Renal cortical epithelial cell (primary cell): ENCODE results near the gene ST3GAL3. TPM values are rescaled to one million over a fixed set of nuclear protein-coding genes. Genes with fewer than 3 reads are reported as not detected.
"Not testable (repeated sequence)": the region's sequence is repeated elsewhere in the genome, so short reads cannot be mapped to it uniquely, and the experiment has no call there.

Experiments
- DNase-seq: peaks from one replicate; pipeline ENCODE4 v3.0.0-alpha.2; 2011; ENCODE audit warnings: low read depth
- total RNA-seq: library from RNA; depleted of rRNA; stranded (reverse); fragments of >200 nt; gene quantifications from 2 replicates; pipeline ENCODE4 v1.2.3, GENCODE V29; 2014

Gene ST3GAL3
- total RNA-seq, 1 donor from 2014 or later, result 16.5 TPM

DNA sequence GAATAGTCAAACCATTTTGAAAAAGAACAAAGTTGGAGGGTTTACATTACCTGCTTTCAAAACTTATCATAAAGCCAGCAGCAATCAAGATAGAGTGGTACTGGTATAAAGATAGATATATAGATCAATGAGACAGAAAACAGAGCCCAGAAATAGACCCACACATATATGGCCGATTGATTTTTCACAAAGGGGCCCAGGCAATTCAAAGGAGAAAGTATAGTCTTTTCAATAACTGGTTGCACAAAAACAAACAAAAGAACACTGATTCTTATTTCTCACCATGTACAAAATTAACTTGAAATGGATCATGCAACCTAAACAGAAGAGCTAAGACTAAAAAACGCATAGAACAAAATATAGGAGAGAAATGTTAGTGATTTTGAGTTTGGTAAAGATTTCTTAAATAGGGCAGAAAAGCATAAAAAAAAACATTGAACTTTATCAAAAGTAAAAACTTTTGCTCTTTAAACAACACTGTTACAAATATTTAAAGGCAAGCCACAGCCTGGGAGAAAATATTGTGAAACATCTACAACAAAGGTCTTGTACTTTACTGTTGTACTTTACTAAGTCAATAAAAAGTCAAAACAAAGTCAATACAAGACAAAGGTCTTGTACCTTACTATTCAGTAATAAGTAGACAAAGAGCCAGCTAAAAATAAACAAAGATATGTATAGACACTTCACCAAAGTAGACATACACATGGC lies 50.2 kb downstream of the ST3GAL3 start:
- peak; percentile 42 for DNase-seq

DNA sequence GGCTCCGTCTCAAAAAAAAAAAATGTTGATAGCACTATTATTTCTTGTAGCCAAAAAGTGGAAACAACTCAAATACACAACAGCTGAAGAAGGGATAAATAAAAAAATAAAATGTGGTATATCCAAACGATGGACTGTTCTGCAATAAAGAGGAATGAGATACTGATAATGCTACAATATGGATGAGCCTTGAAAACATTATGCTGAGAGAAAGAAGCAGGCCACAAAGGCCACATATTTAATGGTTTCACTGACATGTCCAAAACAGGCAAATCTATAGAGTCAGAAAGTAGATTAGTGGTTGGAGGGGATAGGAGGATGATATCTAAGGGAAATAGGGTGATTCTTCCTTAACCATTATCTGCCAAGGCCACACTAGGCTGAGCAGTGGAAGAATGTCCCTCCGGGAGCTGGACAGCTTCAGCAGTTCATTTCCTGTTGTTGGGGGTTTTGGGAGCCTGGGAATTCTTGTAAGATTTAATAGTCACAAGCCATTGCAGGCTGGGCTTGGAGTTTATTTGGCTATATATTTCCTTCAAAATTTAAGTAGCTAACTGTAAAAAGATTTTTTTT lies 53.5 kb downstream of the ST3GAL3 start:
- peak; percentile 7 for DNase-seq

DNA sequence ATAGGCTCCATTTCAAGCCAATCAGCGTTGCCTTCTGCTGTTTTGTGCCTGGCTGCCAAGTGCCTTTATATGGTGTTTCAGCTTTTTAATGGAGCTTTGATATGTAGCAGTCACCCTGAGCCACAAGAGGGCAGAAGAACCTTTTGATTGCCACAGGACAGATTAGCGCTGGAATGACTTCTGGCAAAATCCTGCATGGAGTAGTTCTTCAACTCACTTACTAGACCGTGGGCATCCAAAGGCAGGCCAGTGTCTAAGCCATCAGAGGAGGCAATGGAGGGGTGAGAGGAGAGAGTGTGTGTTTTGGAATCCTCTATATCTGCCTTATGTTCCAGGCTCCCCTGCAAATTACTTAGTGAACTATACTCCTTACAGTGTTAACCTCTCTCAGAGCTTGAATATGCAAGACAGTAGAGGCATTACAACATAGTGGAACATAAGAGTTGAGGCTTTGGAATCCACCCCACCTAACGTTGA lies 56.2 kb downstream of the ST3GAL3 start:
- DNase-seq, result peak; percentile 81

DNA sequence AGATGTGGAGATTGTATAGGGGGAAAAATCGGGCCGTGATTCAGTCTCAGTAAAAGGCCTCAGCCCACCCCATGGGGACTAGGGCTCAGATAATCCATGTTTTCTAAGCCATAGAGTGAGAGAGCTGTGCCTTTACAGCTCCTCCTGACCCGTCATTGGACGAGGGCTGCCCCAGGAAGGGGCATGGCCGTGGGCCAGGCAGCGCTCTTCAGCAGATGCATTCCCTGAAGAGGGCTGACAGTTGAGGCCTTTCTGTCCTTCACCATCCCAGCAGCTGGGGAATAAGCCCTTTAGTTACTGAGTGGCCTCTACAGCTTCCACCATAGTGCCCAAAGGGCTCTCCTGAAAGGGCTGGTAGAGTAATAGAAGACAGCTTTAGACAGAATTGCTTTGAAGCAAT lies 57.2 kb downstream of the ST3GAL3 start:
- no peak for DNase-seq

DNA sequence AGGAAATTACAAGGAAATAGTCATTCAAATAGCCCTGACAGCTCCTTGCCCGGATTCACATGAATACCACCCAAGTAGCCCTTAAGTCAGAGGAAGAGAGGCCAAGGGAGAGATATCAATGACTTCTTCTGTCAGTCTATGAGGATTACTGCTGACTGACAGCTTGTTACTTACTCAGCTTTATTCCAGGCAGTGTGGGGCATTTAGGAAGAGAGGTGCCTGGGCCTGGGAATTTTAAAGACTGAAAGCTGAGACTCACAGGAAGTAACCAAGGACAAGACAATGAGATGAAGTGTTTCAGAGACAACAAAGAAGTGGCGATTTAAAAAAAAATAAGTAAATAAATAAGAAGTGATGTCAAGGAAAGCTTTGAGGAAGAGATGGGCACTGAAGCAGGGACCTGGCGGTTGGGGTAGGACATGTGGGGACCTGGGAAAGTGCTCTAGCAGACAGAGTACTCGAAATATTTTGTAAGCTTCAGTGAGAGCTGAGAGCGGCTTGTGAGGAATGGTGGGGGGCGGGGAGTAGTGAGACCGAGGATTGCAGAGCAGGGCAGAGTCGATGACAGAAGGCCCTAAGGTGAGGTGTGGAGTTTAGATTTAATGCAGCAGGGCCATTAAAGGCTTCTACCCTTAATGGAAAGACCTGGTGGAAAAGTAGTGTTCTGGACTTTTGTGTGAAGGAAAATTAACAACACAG lies 58.9 kb downstream of the ST3GAL3 start:
- DNase-seq, result no peak

DNA sequence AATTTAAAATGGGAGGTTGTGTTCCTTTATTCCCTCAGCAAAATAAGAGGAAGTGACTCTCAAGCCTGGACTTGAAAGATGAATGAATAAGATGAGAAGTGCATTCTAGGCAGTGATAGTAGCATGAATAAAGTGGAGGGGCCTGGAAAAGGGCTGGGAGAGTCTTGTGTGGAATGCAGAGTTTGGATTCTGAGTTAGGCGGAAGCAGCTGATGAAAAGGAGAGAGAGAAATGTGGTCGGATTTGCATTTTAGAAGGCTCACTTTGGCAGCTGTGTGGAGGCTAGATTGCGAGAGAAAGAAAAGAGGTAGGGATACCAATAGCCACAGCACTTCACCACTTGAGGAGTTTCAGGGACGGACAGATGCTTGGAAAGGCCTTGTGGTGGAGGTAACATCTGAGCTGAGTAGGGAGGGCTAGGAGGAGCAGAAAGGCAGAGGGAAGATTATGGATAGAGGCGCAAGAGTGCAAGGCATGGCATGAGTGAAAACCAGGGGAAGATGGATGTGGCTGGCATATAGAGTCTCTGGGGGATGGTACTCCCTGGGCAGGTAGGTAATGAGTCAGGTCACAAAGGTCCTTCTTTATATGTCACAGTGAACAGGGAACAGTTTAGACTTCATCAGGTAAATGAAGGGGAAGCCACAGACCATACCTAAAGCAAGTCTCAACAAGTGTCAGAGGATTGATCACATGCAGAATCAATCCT lies 59.6 kb downstream of the ST3GAL3 start:
- no peak for DNase-seq

DNA sequence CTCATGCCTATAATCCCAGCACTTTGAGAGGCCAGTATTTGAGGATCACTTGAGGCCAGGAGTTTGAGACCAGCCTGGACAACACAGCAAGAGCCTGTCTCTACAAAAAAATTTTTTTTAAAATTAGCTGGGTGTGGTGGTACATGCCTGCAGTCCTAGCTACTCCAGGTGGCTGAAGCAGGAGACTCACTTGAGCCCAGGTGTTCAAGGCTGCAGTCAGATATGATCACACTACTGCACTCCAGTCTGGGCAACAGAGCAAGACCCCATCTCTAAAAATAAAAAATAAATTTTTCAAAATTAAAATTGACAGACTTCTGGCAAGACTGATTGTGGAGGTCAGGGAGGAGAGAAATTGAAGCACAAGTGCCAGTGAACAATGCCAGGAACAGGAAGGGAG lies 60.8 kb downstream of the ST3GAL3 start:
- DNase-seq, result no peak

DNA sequence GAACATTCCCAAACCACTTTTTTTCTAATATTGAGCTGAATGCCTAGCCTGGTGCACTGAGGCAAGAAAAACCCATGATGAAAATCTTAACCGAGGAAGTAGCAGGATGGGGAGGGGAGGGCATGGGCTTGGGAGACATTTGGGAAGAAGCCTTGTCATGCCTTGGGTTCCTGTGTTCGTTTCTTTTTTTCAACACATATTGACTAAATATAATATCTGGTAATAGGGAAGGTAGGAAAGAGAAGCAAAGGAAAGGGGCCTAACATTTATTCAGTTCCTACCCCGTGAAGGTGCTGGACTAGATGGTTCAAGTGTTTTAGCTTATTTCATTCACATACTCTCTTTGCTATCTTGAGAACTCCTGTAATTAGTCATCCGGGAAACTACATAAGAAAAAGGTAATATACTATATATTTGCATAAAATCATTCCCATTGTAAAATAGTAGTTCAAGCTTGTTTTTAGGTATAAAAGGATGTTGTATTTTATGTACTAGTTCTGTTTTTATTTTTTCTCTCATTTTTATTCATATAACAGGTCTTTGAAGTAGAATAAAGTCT lies 62.1 kb downstream of the ST3GAL3 start:
- DNase-seq, result no peak

DNA sequence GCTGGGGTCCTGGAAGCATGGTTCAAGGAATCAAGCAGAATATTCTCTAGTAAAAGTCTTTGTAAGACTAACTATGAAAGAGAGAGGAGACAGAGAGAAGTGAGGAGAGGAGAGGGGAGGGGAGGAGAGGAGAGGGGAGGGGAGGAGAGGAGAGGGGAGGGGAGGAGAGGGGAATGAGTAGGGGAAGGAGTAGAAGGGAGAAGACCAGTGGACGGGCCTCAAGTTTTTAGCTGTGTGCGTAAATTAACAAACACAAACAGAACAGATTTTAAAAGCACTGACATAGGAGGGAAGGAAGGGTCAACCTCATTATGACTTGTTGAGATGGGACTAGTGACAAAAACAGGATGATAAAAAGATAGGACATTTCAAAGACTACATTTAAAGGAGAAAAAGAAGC lies 62.8 kb downstream of the ST3GAL3 start:
- DNase-seq, result no peak

DNA sequence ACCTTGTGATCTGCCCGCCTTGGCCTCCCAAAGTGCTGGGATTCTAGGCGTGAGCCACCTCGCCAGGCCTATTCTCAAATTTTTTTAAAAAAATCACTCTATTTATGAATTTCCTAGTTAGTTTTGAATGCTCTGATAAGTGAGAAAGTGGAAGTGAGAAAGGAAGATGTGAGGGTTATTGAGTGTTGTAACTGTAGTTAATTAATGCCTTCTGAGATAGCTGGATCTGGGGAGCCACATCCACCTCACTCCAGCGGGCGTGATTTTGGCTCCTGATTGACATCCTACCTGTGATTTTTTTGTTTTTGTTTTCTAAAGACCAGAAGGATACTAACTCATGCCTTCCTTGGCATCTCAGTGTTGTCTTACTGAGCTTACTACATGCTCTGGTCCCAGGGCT lies 65.6 kb downstream of the ST3GAL3 start:
- DNase-seq, result no peak

DNA sequence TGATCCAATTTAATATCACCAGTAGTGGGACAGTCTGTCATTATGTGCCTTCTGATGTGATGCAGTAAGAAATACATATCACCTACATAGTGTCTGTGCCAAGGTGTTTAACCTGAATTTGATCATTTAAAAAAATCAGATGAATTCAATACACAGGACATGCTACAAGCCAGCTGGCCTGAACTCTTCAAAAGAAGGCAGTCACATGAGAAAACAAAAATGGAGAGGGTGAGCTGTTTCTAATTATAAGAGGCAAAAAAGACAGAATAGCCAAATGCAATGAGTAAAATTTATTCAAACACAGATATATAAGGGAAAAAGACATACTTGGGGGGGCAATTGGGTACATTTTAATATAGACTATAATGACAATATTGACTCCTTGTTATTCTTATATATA lies 66.5 kb downstream of the ST3GAL3 start:
- no peak for DNase-seq

DNA sequence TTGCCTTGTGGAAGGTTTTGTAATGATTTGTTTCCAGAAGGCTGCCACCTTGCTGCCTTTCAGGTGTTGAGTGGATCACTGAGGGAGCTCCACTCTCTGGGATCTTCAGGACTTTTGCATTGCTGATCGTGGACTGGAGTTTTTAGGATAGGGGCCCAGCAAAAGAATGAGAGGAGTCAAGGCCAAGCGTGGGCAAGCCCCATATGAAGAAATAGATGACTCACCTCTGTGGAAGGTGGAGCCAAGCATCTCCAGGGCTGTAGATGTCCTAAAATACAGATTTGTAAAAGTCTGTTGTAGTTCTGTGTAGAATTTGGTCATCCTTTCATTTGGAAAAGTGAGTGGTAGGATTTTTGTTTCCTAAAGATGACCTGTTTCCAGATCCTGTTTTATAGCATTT lies 67.0 kb downstream of the ST3GAL3 start:
- peak; percentile 42 for DNase-seq

DNA sequence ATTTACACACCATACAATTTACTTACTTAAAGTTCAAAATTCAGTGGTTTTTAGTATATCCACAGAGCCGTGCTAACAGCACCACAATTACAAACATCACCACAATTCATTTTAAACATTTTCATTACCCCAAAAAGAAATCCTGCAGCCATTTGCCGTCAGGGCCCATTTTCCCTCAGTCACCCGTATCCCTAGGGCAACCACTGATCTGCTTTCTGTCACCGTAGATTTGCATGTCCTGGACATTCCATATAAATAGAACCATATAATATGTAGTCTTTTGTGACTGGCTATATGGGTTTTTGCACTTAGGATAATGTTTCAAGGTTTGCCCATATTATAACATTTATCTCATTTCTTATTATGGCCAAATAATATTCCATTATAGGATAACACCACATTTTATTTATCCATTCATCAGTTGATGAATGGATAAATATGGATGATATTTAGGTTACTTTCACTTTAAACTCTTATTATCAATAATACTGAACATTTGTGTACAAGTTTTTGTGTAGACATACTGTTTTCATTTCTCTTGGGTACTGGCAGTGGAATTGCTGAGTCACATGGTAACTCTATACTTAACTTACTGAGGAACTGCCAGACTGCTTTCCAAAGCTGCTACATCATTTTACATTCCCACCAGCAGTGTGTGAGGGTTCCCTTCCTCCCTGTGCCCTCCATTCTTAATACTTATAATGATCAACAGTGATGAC lies 68.9 kb downstream of the ST3GAL3 start:
- peak; percentile 22 for DNase-seq

DNA sequence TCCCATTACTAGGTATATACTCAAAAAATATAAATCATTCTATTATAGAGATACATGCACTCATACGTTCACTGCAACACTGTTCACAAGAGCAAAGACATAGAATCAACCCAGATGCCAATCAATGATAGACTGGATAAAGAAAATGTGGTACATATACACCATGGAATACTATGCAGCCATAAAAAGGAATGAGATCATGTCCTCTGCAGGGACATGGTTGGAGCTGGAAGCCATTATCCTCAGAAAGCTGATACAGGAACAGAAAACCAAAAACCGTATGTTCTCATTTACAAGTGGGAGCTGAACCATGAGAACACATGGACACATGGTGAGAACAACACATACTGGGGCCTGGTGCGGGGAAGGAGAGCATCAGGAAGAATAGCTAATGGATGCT lies 70.6 kb downstream of the ST3GAL3 start:
- not testable (repeated sequence) for DNase-seq

DNA sequence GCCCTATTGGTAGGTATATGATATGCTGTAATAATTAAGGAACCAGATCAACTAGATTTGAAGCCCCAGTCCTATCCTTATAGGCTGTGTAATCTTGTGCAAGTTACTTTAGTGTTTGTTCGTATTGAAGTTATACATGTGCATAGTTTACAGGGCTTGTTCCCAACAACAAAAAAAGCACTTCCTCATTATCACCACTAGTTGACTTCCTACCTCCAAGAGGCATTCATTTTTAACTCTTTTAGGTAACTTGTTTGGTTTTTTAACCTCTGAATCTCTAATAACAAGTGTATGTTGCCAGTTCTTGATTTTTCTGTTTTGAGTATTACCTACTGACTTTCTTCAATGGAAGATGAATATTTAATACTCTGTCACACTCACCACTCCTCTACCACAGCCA lies 71.9 kb downstream of the ST3GAL3 start:
- DNase-seq, result no peak

DNA sequence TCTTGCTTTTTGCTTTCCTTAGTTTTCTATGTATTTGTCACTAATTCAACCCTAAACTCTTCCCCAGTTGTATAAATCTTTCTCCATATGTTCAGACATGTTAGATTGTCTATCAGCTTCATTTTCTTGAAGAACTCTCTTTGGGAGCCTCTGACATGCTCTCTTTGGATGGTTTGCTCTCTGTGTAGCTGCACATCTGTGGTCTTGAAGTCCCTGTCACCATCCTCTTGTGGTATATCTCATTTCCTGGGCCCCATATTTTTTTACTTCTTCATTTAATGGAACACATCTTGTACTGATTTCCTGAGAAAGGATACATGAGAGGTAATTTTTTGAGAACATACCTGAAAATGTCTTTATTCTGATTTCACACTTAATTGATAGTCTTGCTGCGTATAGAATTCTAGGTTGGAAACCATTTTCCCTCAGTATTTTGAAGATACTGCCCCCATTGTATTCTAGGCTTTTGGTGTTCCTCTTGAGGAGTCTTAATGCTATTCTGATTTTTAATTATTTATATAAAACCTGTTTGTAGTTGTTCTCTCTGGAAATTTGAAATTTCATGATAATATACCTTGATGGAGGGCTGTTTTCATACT lies 72.6 kb downstream of the ST3GAL3 start:
- no peak for DNase-seq

DNA sequence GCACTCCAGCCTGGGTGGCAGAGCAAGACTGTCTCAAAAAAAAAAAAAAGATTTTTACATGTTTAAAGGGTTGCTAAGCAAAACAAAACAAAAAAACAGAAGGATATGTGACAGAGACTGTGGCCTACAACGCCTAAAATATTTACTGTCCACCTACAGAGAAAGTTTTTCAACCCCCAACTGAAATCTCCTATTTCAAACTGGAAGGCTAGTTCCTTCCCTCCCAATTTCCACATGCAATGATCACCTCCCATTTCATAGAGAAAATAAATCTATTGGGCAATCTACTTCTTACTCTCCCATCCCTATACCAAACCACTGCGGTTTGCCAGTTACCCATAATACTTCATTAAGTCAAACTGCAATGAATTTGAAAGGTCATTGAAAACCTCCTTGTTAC lies 74.2 kb downstream of the ST3GAL3 start:
- no peak for DNase-seq

DNA sequence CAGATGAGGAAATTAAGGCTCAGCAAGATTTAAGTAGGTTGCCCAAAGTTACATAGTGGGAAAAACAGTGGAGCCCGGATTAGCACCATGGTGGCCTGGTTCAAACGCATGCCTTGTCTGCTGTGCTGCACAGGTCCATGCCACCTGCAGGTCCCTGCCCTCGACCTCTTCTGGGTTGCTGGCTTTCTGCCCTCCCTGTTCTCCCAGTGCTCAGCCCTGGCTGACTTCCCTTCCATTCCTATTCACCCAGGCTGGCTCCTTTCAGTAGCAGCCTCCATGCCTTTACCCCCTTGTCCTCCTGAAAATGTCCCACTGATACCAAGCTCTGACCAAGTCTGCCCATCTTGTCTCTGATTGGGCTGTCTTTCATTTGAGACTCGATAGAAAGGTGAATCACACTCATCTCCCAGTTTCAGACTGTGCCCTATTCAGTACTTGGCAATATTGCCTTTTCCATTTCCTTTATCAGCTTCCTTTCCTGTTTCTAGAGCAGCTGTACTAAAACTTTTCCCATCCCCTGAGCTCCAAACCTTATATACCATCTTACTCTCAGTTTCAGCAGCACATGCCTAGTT lies 75.8 kb downstream of the ST3GAL3 start:
- no peak for DNase-seq

DNA sequence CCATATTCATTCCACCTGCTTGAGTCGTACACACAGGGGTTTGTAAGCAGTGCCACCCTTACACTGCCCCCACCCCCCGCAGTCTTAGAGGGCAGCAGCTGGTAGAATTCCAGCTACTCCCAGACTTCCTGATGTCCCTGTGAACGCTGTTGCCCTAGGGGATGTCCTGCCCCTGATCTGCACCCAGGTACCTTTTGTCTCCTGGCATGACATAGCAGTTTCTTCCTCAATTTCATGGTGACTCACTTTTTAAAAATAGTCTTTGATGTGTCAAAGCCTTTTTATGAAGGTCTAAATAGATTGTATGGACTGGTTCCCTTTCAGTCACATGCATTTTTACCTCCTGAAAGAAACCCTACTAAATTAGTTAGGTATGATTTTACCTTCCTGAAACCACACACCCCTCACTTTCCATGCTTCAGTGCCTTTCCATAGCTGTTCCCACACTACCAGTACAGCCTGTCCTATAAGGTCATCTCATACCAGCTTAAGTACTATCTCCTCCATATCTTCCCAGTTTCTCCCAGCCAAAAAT lies 76.4 kb downstream of the ST3GAL3 start:
- peak; percentile 75 for DNase-seq

DNA sequence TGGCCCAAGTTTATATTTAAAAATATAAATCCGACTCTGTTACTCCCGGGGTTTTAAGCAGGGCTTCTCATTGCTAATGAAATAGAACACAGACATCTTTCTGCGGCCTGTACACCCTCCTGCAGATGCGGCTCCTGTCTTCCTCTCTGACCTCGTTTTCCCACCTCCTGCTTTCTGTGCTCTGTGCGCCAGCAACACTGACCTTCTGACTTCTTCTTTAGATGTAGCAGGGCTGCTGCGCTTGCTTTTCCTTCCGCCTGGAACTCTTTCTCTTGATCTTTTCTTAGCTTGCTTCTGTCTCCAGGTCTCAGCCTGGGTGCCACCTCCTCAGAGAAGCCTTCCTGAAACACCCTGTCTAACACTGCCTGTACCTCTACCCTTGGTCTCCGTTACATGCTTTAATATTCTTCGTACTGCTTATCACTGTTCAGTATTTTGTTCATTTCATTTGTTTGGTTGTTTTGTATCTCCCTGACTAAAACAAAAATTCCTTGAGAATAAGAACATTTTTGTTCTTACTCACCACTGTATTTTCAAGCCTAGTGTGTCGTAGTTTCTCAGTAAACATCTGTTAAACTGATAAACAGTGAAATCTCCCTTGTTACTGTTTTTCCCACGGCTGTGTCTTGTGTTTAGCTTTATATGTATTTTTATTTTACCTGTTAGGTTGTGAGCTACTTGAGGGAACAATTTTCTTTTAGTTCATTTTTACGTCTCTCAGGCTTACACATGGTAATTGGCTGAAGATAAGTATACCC lies 79.0 kb downstream of the ST3GAL3 start:
- DNase-seq, result no peak
